A549 (cell line): ENCODE data around the gene MECR. TPM values are rescaled to one million over a fixed set of nuclear protein-coding genes. Genes with fewer than 3 reads are reported as not detected.

Source experiments
- ATAC-seq, 2 experiments: fragments of 200-7000 bp in 1 of 2; fragments of >200 bp in 1 of 2; cut with Nextera tagmentation in 1 of 2; cut with Tn5 transposase in 1 of 2; 3 replicates each; pipeline versions ENCODE4 v1.8.0 to v1.9.1; 2018 to 2020; ENCODE audit warnings: mild to moderate bottlenecking in 1 of 2, moderate library complexity in 1 of 2
- CTCF ChIA-PET: fragments of 300-600 bp; sonication (Branson Sonifier 250); formaldehyde crosslinking; extraction: SDS; loops from one replicate; lab custom pipeline; 2021; ENCODE audit warnings: antibody characterized with exemption, inconsistent platforms; lab: Yijun Ruan, JAX
- POLR2A ChIA-PET: fragments of 350-600 bp; formaldehyde crosslinking; extraction: SDS; loops from one replicate; lab custom pipeline; 2021; ENCODE audit warnings: antibody characterized with exemption, inconsistent platforms; lab: Yijun Ruan, JAX
- DNase-seq, 2 experiments: peaks; one replicate each; pipeline versions ENCODE4 v3.0.0 to v3.0.0-alpha.2; 2011 to 2016; ENCODE audit warnings: low read depth in 1 of 2, low spot score in 1 of 2
- FAIRE-seq: peaks from 2 replicates; lab custom pipeline; 2011; peaks lifted over from hg19 to GRCh38; lab: Jason Lieb, UNC
- H3K27ac ChIP-seq, 2 experiments: fragments of >200 bp; sonication (Bioruptor Twin); formaldehyde crosslinking; 3 replicates each; pipeline ENCODE4 v1.5.1; 2016 to 2017
- H3K4me1 ChIP-seq: fragments of >200 bp; sonication (Bioruptor Twin); formaldehyde crosslinking; 3 replicates; pipeline ENCODE4 v1.6.1; 2016
- H3K4me2 ChIP-seq: fragments of >200 bp; sonication (Bioruptor Twin); formaldehyde crosslinking; 3 replicates; pipeline ENCODE4 v1.6.1; 2016
- H3K4me3 ChIP-seq: fragments of >200 bp; sonication (Bioruptor Twin); formaldehyde crosslinking; 3 replicates; pipeline ENCODE4 v1.5.1; 2016
- H3K9me3 ChIP-seq: fragments of >200 bp; sonication (Bioruptor Twin); formaldehyde crosslinking; 3 replicates; pipeline ENCODE4 v1.6.1; 2016
- BCL3 ChIP-seq: fragments of >200 bp; sonication (Bioruptor Twin); formaldehyde crosslinking; IDR thresholded peaks from 3 replicates; pipeline ENCODE4 v1.6.1; 2016
- BHLHE40 ChIP-seq: IDR thresholded peaks from 2 replicates; pipeline ENCODE4 v1.6.1; 2012; ENCODE audit warnings: low read depth, low read length, inconsistent platforms
- CBX2 ChIP-seq: fragments of 200-600 bp; sonication (generic); IDR thresholded peaks from 2 replicates; pipeline ENCODE4 v1.6.1; 2016; ENCODE audit warnings: low read depth, mild to moderate bottlenecking, borderline replicate concordance
- CBX8 ChIP-seq: fragments of 200-600 bp; sonication (generic); IDR thresholded peaks from 2 replicates; pipeline ENCODE4 v1.6.1; 2016
- CHD4 ChIP-seq: fragments of 200-600 bp; sonication (generic); IDR thresholded peaks from 2 replicates; pipeline ENCODE4 v1.6.1; 2016; ENCODE audit warnings: antibody characterized with exemption, mild to moderate bottlenecking, borderline replicate concordance
- EHF ChIP-seq: fragments of 250-450 bp; sonication (Bioruptor Pico); IDR thresholded peaks from 2 replicates; pipeline ENCODE4 v1.5.0; 2020; ENCODE audit warnings: mild to moderate bottlenecking
- EHMT2 ChIP-seq: fragments of 200-600 bp; sonication (generic); IDR thresholded peaks from 2 replicates; pipeline ENCODE4 v1.6.1; 2016; ENCODE audit warnings: antibody characterized with exemption, low read depth, mild to moderate bottlenecking, moderate library complexity
- EP300 ChIP-seq, 2 experiments: fragments of >200 bp; sonication (Bioruptor Twin); formaldehyde crosslinking; IDR thresholded peaks; 2 replicates in 1 of 2; 3 replicates in 1 of 2; pipeline ENCODE4 v1.6.1; 2016 to 2017
- ESRRA ChIP-seq: fragments of 150-350 bp; IDR thresholded peaks from 2 replicates; pipeline ENCODE4 v1.6.1; 2014; ENCODE audit warnings: mild to moderate bottlenecking, low read length, borderline replicate concordance
- GATA3 ChIP-seq: IDR thresholded peaks from 2 replicates; pipeline ENCODE4 v1.6.1; 2012; ENCODE audit warnings: borderline replicate concordance
- HDAC2 ChIP-seq: fragments of 200-600 bp; sonication (generic); IDR thresholded peaks from 2 replicates; pipeline ENCODE4 v1.6.1; 2016
- HEYL ChIP-seq: fragments of 250-450 bp; sonication (Bioruptor Pico); IDR thresholded peaks from 2 replicates; pipeline ENCODE4 v1.8.0; 2021; ENCODE audit warnings: mild to moderate bottlenecking, moderate library complexity
- HMGXB4 ChIP-seq: fragments of 250-450 bp; sonication (Bioruptor Pico); IDR thresholded peaks from 2 replicates; pipeline ENCODE4 v1.5.0; 2021; ENCODE audit warnings: mild to moderate bottlenecking, moderate library complexity, borderline replicate concordance
- HOXA7 ChIP-seq: fragments of 250-450 bp; sonication (Bioruptor Pico); IDR thresholded peaks from 2 replicates; pipeline ENCODE4 v1.5.0; 2020; ENCODE audit warnings: mild to moderate bottlenecking, moderate library complexity
- MAX ChIP-seq: IDR thresholded peaks from 2 replicates; pipeline ENCODE4 v1.6.1; 2012
- MYC ChIP-seq: IDR thresholded peaks from 2 replicates; pipeline ENCODE4 v1.6.1; 2012; ENCODE audit warnings: mild to moderate bottlenecking, inconsistent platforms, low read length, improper control_type of control experiment, borderline replicate concordance
- NPAS2 ChIP-seq: fragments of 250-450 bp; sonication (Bioruptor Pico); IDR thresholded peaks from 2 replicates; pipeline ENCODE4 v1.8.0; 2022; ENCODE audit warnings: mild to moderate bottlenecking, moderate library complexity, borderline replicate concordance
- RCOR1 ChIP-seq: fragments of 150-350 bp; IDR thresholded peaks from 2 replicates; pipeline ENCODE4 v1.6.1; 2014; ENCODE audit warnings: antibody characterized with exemption, low read length, low read depth
- REST ChIP-seq: fragments of 200-600 bp; sonication (generic); IDR thresholded peaks from 2 replicates; pipeline ENCODE4 v1.6.1; 2016; ENCODE audit warnings: antibody characterized with exemption, mild to moderate bottlenecking, moderate library complexity
- TFCP2L1 ChIP-seq: fragments of 250-450 bp; sonication (Bioruptor Pico); IDR thresholded peaks from 2 replicates; pipeline ENCODE4 v1.5.0; 2021; ENCODE audit warnings: mild to moderate bottlenecking
- USF2 ChIP-seq: fragments of 450-650 bp; IDR thresholded peaks from 2 replicates; pipeline ENCODE4 v1.6.1; 2014; ENCODE audit warnings: antibody characterized with exemption
- ZNF302 ChIP-seq: fragments of 250-450 bp; sonication (Bioruptor Pico); IDR thresholded peaks from 2 replicates; pipeline ENCODE4 v1.9.0; 2021; ENCODE audit warnings: inconsistent platforms, mild to moderate bottlenecking, moderate library complexity
- WGBS: methylation state at CpG from one replicate; pipeline ENCODE4 v1.1.6; 2017; ENCODE audit errors: missing lambda C conversion rate; 5-methylcytosine and 5-hydroxymethylcytosine counted together
- polyA plus RNA-seq, 4 experiments: library from polyadenylated mRNA; depleted of rRNA in 3 of 4; stranded (reverse); fragments of >200 nt; fragmentation: RNase III in 1 of 4; extraction: RNeasy Plus Mini Kit Qiagen cat#74134 plus additional on column Dnase treatment in 1 of 4; gene quantifications; 2 replicates in 3 of 4; 3 replicates in 1 of 4; pipeline ENCODE4 v1.2.3, GENCODE V29; 2011 to 2017

Gene MECR
- polyA plus RNA-seq, 2 of the 4 experiments (the other 2 are of a cell fraction) = 14.2 to 21.4 TPM

- CTCF ChIA-PET = no interaction called here
- H3K27ac ChIP-seq = no peak overlapping the region
Observed at GRCh38 chr1:29209173-29209572, 21.6 kb downstream of the MECR start.

DNA sequence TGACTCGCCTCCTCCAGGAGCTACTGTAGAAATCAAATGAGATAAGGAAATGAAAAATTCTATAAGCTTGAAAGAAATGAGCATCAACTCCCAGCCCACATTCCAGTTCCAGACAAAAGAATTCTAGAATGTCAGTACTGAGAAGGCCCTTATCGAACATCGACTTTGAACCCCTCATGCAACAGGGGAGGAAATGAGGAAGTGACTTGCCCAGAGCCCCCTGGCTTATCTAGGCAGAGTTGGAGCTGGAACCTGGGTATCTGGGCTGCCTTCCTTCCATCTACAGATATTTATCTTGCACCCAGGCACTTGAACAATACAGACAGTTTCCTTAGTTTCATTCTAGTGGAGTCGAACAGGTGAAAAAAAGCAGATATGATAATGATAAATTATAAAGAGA is 22.3 kb downstream of the MECR start:
- WGBS = 91% methylated on average over 4 of the region's 4 CpGs
- CTCF ChIA-PET = no interaction called here
- Histone ChIP-seq H3K27ac (no peak overlapping the region), H3K4me1 (no peaks in the 10 kb centered on the region), H3K9me3 (no peaks in the 10 kb centered on the region), H3K4me3 (no peak overlapping the region), H3K4me2 (no peak overlapping the region)
- no peak for FAIRE-seq
- no peak for ATAC-seq
- POLR2A ChIA-PET = no interaction called here
- no peak for DNase-seq
- TF ChIP-seq GATA3 (no peak), HDAC2 (no peak), NPAS2 (no peak), EHF (CRISPR knock-in tag) (no peak), BCL3 (no peak), REST (no peak), USF2 (no peak)

More at GRCh38 chr1:29209173-29209572, 21.6 kb downstream of the MECR start:
- Histone ChIP-seq H3K4me2 (no peak overlapping the region), H3K9me3 (no peaks in the 10 kb centered on the region), H3K4me3 (no peak overlapping the region), H3K4me1 (no peaks in the 10 kb centered on the region)
- DNase-seq (no peak), FAIRE-seq (no peak), ATAC-seq (no peak)
- POLR2A ChIA-PET = no interaction called here
- TF ChIP-seq REST (no peak), ESRRA (no peak), HOXA7 (CRISPR knock-in tag) (no peak), CBX8 (no peak), BCL3 (no peak), RCOR1 (no peak), CBX2 (no peak), TFCP2L1 (CRISPR knock-in tag) (no peak), CHD4 (no peak), EP300 (IDR thresholded peaks at IDR 0.05) (no peak), MYC (no peak), ZNF302 (CRISPR knock-in tag) (no peak), BHLHE40 (no peak), EHMT2 (no peak), HMGXB4 (no peak), HEYL (CRISPR knock-in tag) (no peak), MAX (no peak)
- 93% methylated on average over 5 of the region's 5 CpGs for WGBS
